ENCODE results near the gene DTX1.
A peak's percentile ranks its signal among the peaks of the same experiment; 100 is the strongest.

DTX1 gene

GRCh38 chr12:113145720-113146551 is 89.4 kb downstream of the DTX1 start:
- peaks cover 8% of the 10 kb centered on the region for H3K9me3 ChIP-seq (ENCODE audit: control insufficient read depth, low read length)
- H3K4me1 ChIP-seq (ENCODE audit: control insufficient read depth, insufficient read depth, low read length) = peaks cover 12% of the 10 kb centered on the region
- no peak overlapping the region for H3K9ac ChIP-seq (ENCODE audit: low read length)

GRCh38 chr12:113146999-113147398 is 90.5 kb downstream of the DTX1 start:
- peaks cover 8% of the 10 kb centered on the region for H3K9me3 ChIP-seq (ENCODE audit: control insufficient read depth, low read length)
- peaks cover 10% of the 10 kb centered on the region for H3K4me1 ChIP-seq (ENCODE audit: control insufficient read depth, insufficient read depth, low read length)
- H3K36me3 ChIP-seq (ENCODE audit: control insufficient read depth, insufficient read depth, low read length, severe bottlenecking) = no peaks in the 10 kb centered on the region
- no peak overlapping the region for H3K4me3 ChIP-seq (ENCODE audit: low read length)
- H3K27me3 ChIP-seq (replicated peaks; ENCODE audit: control insufficient read depth, insufficient read depth, low read length) = peaks cover 12% of the 10 kb centered on the region
- H3K9ac ChIP-seq (ENCODE audit: low read length) = no peak overlapping the region
- DNase-seq (ENCODE audit: low read depth) = no peak

More at GRCh38 chr12:113145720-113146551, 89.4 kb downstream of the DTX1 start:
- no peaks in the 10 kb centered on the region for H3K36me3 ChIP-seq (ENCODE audit: control insufficient read depth, insufficient read depth, low read length, severe bottlenecking)
- no peak overlapping the region for H3K4me3 ChIP-seq (ENCODE audit: low read length)
- peaks cover 8% of the 10 kb centered on the region for H3K27me3 ChIP-seq (replicated peaks; ENCODE audit: control insufficient read depth, insufficient read depth, low read length)
- peak; percentile 37 for DNase-seq (ENCODE audit: low read depth)
